H1 (cell line): ENCODE data around the gene PRG2. TPM values are rescaled to one million over a fixed set of nuclear protein-coding genes. Genes with fewer than 3 reads are reported as not detected.

ENCODE experiments used
- CHD7 ChIP-seq: fragments of 300-600 bp; sonication (generic); IDR thresholded peaks from 2 replicates; pipeline ENCODE4 v1.7.1; 2012; ENCODE audit warnings: low read length, moderate library complexity, mild to moderate bottlenecking, inconsistent platforms; ENCODE audit not compliant: insufficient replicate concordance
- TAF7 ChIP-seq: optimal IDR thresholded peaks from 2 replicates; pipeline ENCODE3; 2011; ENCODE audit warnings: low read depth, mild to moderate bottlenecking, inconsistent platforms, low read length, moderate library complexity, borderline replicate concordance
- polyA plus RNA-seq, 7 experiments: library from polyadenylated mRNA; depleted of rRNA in 3 of 7; stranded (reverse) in 5 of 7; unstranded in 2 of 7; fragments of >200 nt in 5 of 7; fragments of 200-250 nt in 2 of 7; gene quantifications; 1 replicate in 5 of 7; 2 replicates in 1 of 7; 4 replicates in 1 of 7; pipeline versions ENCODE4 v1.2.1 to v1.2.3, GENCODE V29; 2011 to 2013; ENCODE audit warnings: missing spikeins in 2 of 7, mixed read lengths in 2 of 7
- total RNA-seq: library from RNA; stranded (reverse); fragmentation: NEBNext Ultra II Directional; extraction: Animal tissue kit (Norgen Biotek cat#: 25700); gene quantifications from 2 replicates; pipeline ENCODE4 v1.2.1, GENCODE V29; 2021

The PRG2 gene
- total and polyA plus RNA-seq, 2 of the 8 experiments (the other 6 are each of a cell fraction or from before 2014, with no cell fraction given): 0.32 TPM; not detected in 1

GRCh38 chr11:57386178-57386940 is 4.1 kb downstream of the PRG2 start (continued):
- TF ChIP-seq CHD7 (no peak), TAF7 (no peak)
